Activated naive CD4-positive, alpha-beta T cell treated with anti-CD3 and anti-CD28 coated beads, Interleukin-2, amount 10 ng/mL, durations not matched to agents 7 days and 5 days (primary cell): ENCODE measurements around the gene AGMO.

ENCODE experiments used
- CTCF ChIA-PET: fragments of 350-600 bp; sonication (Branson Sonifier 250); formaldehyde crosslinking; loops from one replicate; lab custom pipeline; 2021; ENCODE audit warnings: antibody characterized with exemption; lab: Charles Lee
- DNase-seq: peaks from one replicate; pipeline ENCODE4 v3.0.0-alpha.2; 2020
- H3K27ac Mint-ChIP-seq: one replicate; pipeline ENCODE4 v1.8.0; 2021; ENCODE audit warnings: mild to moderate bottlenecking, moderate library complexity, mixed read lengths
- H3K27me3 Mint-ChIP-seq: one replicate; pipeline ENCODE4 v1.8.0; 2021; ENCODE audit warnings: mild to moderate bottlenecking, mixed read lengths
- H3K36me3 Mint-ChIP-seq: one replicate; pipeline ENCODE4 v1.8.0; 2021; ENCODE audit warnings: mixed read lengths
- H3K4me1 Mint-ChIP-seq: one replicate; pipeline ENCODE4 v1.8.0; 2021; ENCODE audit warnings: mixed read lengths
- H3K4me3 Mint-ChIP-seq: one replicate; pipeline ENCODE4 v1.8.0; 2021; ENCODE audit warnings: mild to moderate bottlenecking, moderate library complexity, mixed read lengths
- H3K9me3 Mint-ChIP-seq: one replicate; pipeline ENCODE4 v1.8.0; 2021; ENCODE audit warnings: mixed read lengths

The AGMO gene

GRCh38 chr7:15503603-15504290 is 58.1 kb downstream of the AGMO start:
- Mint-ChIP-seq H3K27ac (no peak overlapping the region), H3K4me1 (no peaks in the 10 kb centered on the region), H3K4me3 (no peak overlapping the region), H3K9me3 (peaks cover 4% of the 10 kb centered on the region), H3K36me3 (no peaks in the 10 kb centered on the region), H3K27me3 (no peaks in the 10 kb centered on the region)
- CTCF ChIA-PET = no interaction called here
- no peak for DNase-seq

- Mint-ChIP-seq H3K4me3 (no peak overlapping the region), H3K4me1 (no peaks in the 10 kb centered on the region), H3K27me3 (no peaks in the 10 kb centered on the region), H3K27ac (no peak overlapping the region), H3K36me3 (no peaks in the 10 kb centered on the region), H3K9me3 (peaks cover 7% of the 10 kb centered on the region)
- CTCF ChIA-PET = no interaction called here
- no peak for DNase-seq
Measured at GRCh38 chr7:15498465-15498864, 63.4 kb downstream of the AGMO start.

- Mint-ChIP-seq H3K27me3 (no peaks in the 10 kb centered on the region), H3K4me3 (no peak overlapping the region), H3K36me3 (no peaks in the 10 kb centered on the region), H3K27ac (no peak overlapping the region), H3K4me1 (no peaks in the 10 kb centered on the region), H3K9me3 (peaks cover 4% of the 10 kb centered on the region)
- DNase-seq = no peak
- CTCF ChIA-PET = no interaction called here
Measured at GRCh38 chr7:15495170-15495569, 66.6 kb downstream of the AGMO start.

GRCh38 chr7:15494711-15495110 is 67.1 kb downstream of the AGMO start:
- DNase-seq = no peak
- CTCF ChIA-PET = no interaction called here
- Mint-ChIP-seq H3K4me1 (no peaks in the 10 kb centered on the region), H3K36me3 (no peaks in the 10 kb centered on the region), H3K4me3 (no peak overlapping the region), H3K27me3 (no peaks in the 10 kb centered on the region), H3K9me3 (peaks cover 4% of the 10 kb centered on the region), H3K27ac (no peak overlapping the region)

GRCh38 chr7:15491361-15491760 is 70.5 kb downstream of the AGMO start:
- H3K9me3 Mint-ChIP-seq = peaks cover 2% of the 10 kb centered on the region
- H3K27me3 Mint-ChIP-seq = no peaks in the 10 kb centered on the region
- CTCF ChIA-PET = no interaction called here
- no peaks in the 10 kb centered on the region for H3K4me1 Mint-ChIP-seq
- no peaks in the 10 kb centered on the region for H3K36me3 Mint-ChIP-seq
- H3K4me3 Mint-ChIP-seq = no peak overlapping the region
- H3K27ac Mint-ChIP-seq = no peak overlapping the region
- DNase-seq = no peak

GRCh38 chr7:15490291-15490690 is 71.5 kb downstream of the AGMO start:
- peaks cover 4% of the 10 kb centered on the region for H3K9me3 Mint-ChIP-seq
- no peaks in the 10 kb centered on the region for H3K4me1 Mint-ChIP-seq
- CTCF ChIA-PET = no interaction called here
- no peak overlapping the region for H3K27ac Mint-ChIP-seq
- H3K4me3 Mint-ChIP-seq = no peak overlapping the region
- H3K27me3 Mint-ChIP-seq = no peaks in the 10 kb centered on the region
- no peaks in the 10 kb centered on the region for H3K36me3 Mint-ChIP-seq
- DNase-seq = no peak

- Mint-ChIP-seq H3K27me3 (no peaks in the 10 kb centered on the region), H3K27ac (no peak overlapping the region), H3K9me3 (peaks cover 4% of the 10 kb centered on the region), H3K4me3 (no peak overlapping the region), H3K4me1 (no peaks in the 10 kb centered on the region), H3K36me3 (no peaks in the 10 kb centered on the region)
- CTCF ChIA-PET = no interaction called here
- DNase-seq = no peak
Measured at GRCh38 chr7:15489861-15490260, 72.0 kb downstream of the AGMO start.

GRCh38 chr7:15489383-15489782 is 72.4 kb downstream of the AGMO start:
- no peak for DNase-seq

GRCh38 chr7:15488401-15488800 is 73.4 kb downstream of the AGMO start:
- CTCF ChIA-PET = no interaction called here
- Mint-ChIP-seq H3K36me3 (no peaks in the 10 kb centered on the region), H3K27ac (no peak overlapping the region), H3K27me3 (no peaks in the 10 kb centered on the region), H3K4me1 (no peaks in the 10 kb centered on the region), H3K9me3 (peaks cover 11% of the 10 kb centered on the region), H3K4me3 (no peak overlapping the region)
- DNase-seq = no peak

More at GRCh38 chr7:15489383-15489782, 72.4 kb downstream of the AGMO start:
- Mint-ChIP-seq H3K27ac (no peak overlapping the region), H3K27me3 (no peaks in the 10 kb centered on the region), H3K4me3 (no peak overlapping the region), H3K9me3 (peaks cover 8% of the 10 kb centered on the region), H3K4me1 (no peaks in the 10 kb centered on the region), H3K36me3 (no peaks in the 10 kb centered on the region)
- CTCF ChIA-PET = no interaction called here

GRCh38 chr7:15487896-15488295 is 73.9 kb downstream of the AGMO start:
- no peaks in the 10 kb centered on the region for H3K36me3 Mint-ChIP-seq
- CTCF ChIA-PET = no interaction called here
- H3K27me3 Mint-ChIP-seq = no peaks in the 10 kb centered on the region
- H3K4me3 Mint-ChIP-seq = no peak overlapping the region
- H3K4me1 Mint-ChIP-seq = no peaks in the 10 kb centered on the region
- H3K9me3 Mint-ChIP-seq = peaks cover 11% of the 10 kb centered on the region
- DNase-seq = no peak
- H3K27ac Mint-ChIP-seq = no peak overlapping the region

GRCh38 chr7:15485998-15486397 is 75.8 kb downstream of the AGMO start:
- Mint-ChIP-seq H3K36me3 (no peaks in the 10 kb centered on the region), H3K4me1 (no peaks in the 10 kb centered on the region), H3K4me3 (no peak overlapping the region), H3K27me3 (no peaks in the 10 kb centered on the region), H3K9me3 (peaks cover 11% of the 10 kb centered on the region), H3K27ac (no peak overlapping the region)
- no peak for DNase-seq
- CTCF ChIA-PET = no interaction called here

- Mint-ChIP-seq H3K9me3 (peaks cover 11% of the 10 kb centered on the region), H3K27ac (no peak overlapping the region), H3K4me3 (no peak overlapping the region), H3K36me3 (no peaks in the 10 kb centered on the region), H3K4me1 (no peaks in the 10 kb centered on the region), H3K27me3 (no peaks in the 10 kb centered on the region)
- DNase-seq = no peak
- CTCF ChIA-PET = no interaction called here
Measured at GRCh38 chr7:15485431-15485830, 76.4 kb downstream of the AGMO start.

- H3K4me3 Mint-ChIP-seq = no peak overlapping the region
- H3K4me1 Mint-ChIP-seq = no peaks in the 10 kb centered on the region
- H3K36me3 Mint-ChIP-seq = no peaks in the 10 kb centered on the region
- no peak for DNase-seq
- CTCF ChIA-PET = no interaction called here
- H3K9me3 Mint-ChIP-seq = peaks cover 21% of the 10 kb centered on the region
- H3K27ac Mint-ChIP-seq = no peak overlapping the region
- H3K27me3 Mint-ChIP-seq = no peaks in the 10 kb centered on the region
Measured at GRCh38 chr7:15481132-15481531, 80.7 kb downstream of the AGMO start.

- no peak for DNase-seq
- CTCF ChIA-PET = no interaction called here
- no peaks in the 10 kb centered on the region for H3K27me3 Mint-ChIP-seq
- no peak overlapping the region for H3K4me3 Mint-ChIP-seq
- H3K27ac Mint-ChIP-seq = no peak overlapping the region
- no peaks in the 10 kb centered on the region for H3K4me1 Mint-ChIP-seq
- H3K36me3 Mint-ChIP-seq = no peaks in the 10 kb centered on the region
- H3K9me3 Mint-ChIP-seq = peaks cover 14% of the 10 kb centered on the region
Measured at GRCh38 chr7:15478401-15478800, 83.4 kb downstream of the AGMO start.

- Mint-ChIP-seq H3K4me1 (no peaks in the 10 kb centered on the region), H3K9me3 (peaks cover 20% of the 10 kb centered on the region), H3K36me3 (no peaks in the 10 kb centered on the region), H3K27me3 (no peaks in the 10 kb centered on the region), H3K4me3 (no peak overlapping the region), H3K27ac (no peak overlapping the region)
- CTCF ChIA-PET = no interaction called here
- no peak for DNase-seq
Measured at GRCh38 chr7:15476531-15476918, 85.3 kb downstream of the AGMO start.
